Tibial nerve (tissue), 3 donors: Measurements from ENCODE around the gene JPH2.

Source experiments
- POLR2A ChIP-seq, 2 donors: fragments of 450-650 bp; IDR thresholded peaks; one replicate each; pipeline ENCODE4 v1.6.1; 2017; ENCODE audit warnings: antibody characterized with exemption in 2 of 2, mild to moderate bottlenecking in 2 of 2, moderate library complexity in 2 of 2
- TF ChIP-seq, protein P1 (sequence below), 5 experiments: fragments of 200-600 bp in 3 of 5; fragments of 450-650 bp in 2 of 5; sonication (generic) in 3 of 5; IDR thresholded peaks; one replicate each; pipeline ENCODE4 v1.5.1; 2016 to 2019; ENCODE audit warnings: antibody characterized with exemption in 5 of 5, mild to moderate bottlenecking in 3 of 5, moderate library complexity in 2 of 5

DNA sequence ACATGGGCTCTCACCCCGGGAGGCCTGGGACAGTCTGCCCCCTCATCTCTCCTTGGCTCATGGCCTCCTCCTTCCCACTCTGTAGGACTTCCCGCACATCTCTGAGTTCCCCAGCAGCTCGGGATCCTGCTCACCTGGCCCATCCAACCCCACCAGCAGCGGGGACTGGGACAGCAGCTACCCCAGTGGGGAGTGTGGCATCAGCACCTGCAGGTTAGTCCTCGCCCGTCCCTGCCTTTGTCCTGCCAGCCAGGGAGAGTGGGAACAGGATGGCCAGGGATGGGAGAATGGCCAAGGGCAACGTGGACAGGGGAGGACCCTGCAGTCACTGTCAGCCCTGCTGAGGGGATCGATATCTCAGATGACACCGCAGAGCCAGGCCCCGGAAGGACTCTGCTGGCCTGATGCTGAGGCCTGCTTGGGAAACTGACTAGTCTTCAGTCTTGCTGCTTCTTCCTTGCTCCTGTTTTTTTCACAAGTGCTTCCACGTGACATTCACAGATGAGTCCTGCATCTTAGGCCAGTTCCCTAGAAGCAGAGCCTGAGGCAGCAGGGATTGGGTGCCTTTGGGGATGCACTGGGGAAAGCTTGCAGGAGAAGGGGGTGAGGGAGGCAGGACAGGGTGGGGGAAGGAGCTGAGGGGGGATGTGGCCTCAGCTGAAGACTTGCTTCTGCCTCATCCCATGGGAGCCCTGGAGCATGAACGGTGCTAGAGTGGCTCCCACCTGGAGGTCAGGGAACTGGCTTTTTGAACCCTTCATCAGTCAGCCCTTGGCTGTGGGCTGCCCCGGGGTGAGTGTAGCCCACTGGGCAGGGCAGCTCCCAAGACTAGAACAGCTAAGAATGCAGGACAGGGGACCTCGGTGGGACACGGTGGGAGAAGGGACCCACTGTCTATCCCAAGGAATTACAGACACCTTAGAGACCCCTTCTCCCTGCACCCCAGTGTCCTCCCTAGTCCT is 120.1 kb downstream of the JPH2 start:
- TF ChIP-seq, protein P1, sequence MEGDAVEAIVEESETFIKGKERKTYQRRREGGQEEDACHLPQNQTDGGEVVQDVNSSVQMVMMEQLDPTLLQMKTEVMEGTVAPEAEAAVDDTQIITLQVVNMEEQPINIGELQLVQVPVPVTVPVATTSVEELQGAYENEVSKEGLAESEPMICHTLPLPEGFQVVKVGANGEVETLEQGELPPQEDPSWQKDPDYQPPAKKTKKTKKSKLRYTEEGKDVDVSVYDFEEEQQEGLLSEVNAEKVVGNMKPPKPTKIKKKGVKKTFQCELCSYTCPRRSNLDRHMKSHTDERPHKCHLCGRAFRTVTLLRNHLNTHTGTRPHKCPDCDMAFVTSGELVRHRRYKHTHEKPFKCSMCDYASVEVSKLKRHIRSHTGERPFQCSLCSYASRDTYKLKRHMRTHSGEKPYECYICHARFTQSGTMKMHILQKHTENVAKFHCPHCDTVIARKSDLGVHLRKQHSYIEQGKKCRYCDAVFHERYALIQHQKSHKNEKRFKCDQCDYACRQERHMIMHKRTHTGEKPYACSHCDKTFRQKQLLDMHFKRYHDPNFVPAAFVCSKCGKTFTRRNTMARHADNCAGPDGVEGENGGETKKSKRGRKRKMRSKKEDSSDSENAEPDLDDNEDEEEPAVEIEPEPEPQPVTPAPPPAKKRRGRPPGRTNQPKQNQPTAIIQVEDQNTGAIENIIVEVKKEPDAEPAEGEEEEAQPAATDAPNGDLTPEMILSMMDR (IDR thresholded peaks at IDR 0.05): no peak
- no peak for TF ChIP-seq POLR2A (IDR thresholded peaks at IDR 0.05)
